Mesodermal cell (in vitro differentiated cells): ENCODE results near the gene ZNF618. TPM values are rescaled to one million over a fixed set of nuclear protein-coding genes. Genes with fewer than 3 reads are reported as not detected.
A peak's percentile ranks its signal among the peaks of the same experiment; 100 is the strongest.

Source experiments
- H3K27ac ChIP-seq: 2 replicates; pipeline ENCODE4 v1.7.0; 2013; ENCODE audit warnings: mild to moderate bottlenecking, low read depth, low read length, moderate library complexity; ENCODE audit not compliant: severe bottlenecking
- H3K36me3 ChIP-seq: 2 replicates; pipeline ENCODE4 v1.7.1; 2013; ENCODE audit warnings: mild to moderate bottlenecking, low read length, moderate library complexity; ENCODE audit not compliant: control insufficient read depth, insufficient read depth
- H3K4me1 ChIP-seq: one replicate; pipeline ENCODE4 v1.7.1; 2013; ENCODE audit warnings: mild to moderate bottlenecking, low read length; ENCODE audit not compliant: insufficient read depth, control insufficient read depth, poor library complexity, severe bottlenecking
- H3K4me3 ChIP-seq: 2 replicates; pipeline ENCODE4 v1.7.0; 2013; ENCODE audit warnings: low read length, control low read depth, mild to moderate bottlenecking; ENCODE audit not compliant: insufficient read depth, poor library complexity, severe bottlenecking; ENCODE audit errors: extremely low read depth
- H3K9me3 ChIP-seq: 2 replicates; pipeline ENCODE4 v1.7.1; 2013; ENCODE audit warnings: mild to moderate bottlenecking, low read length, moderate library complexity; ENCODE audit not compliant: control insufficient read depth
- WGBS, 2 experiments: methylation state at CpG; one replicate each; pipeline ENCODE4 v1.1.5; 2013; ENCODE audit warnings: missing lambda C conversion rate in 2 of 2; ENCODE audit not compliant: insufficient coverage in 2 of 2; 5-methylcytosine and 5-hydroxymethylcytosine counted together
- polyA plus RNA-seq, 2 experiments: library from polyadenylated mRNA; stranded (reverse); fragments of 50-300 nt; gene quantifications; one replicate each; pipeline ENCODE4 v1.2.3, GENCODE V29; 2013

ZNF618 gene
- polyA plus RNA-seq (2013, experiment 1 of 2), result 20.7 TPM
- polyA plus RNA-seq (2013, experiment 2 of 2), result 17.0 TPM

DNA sequence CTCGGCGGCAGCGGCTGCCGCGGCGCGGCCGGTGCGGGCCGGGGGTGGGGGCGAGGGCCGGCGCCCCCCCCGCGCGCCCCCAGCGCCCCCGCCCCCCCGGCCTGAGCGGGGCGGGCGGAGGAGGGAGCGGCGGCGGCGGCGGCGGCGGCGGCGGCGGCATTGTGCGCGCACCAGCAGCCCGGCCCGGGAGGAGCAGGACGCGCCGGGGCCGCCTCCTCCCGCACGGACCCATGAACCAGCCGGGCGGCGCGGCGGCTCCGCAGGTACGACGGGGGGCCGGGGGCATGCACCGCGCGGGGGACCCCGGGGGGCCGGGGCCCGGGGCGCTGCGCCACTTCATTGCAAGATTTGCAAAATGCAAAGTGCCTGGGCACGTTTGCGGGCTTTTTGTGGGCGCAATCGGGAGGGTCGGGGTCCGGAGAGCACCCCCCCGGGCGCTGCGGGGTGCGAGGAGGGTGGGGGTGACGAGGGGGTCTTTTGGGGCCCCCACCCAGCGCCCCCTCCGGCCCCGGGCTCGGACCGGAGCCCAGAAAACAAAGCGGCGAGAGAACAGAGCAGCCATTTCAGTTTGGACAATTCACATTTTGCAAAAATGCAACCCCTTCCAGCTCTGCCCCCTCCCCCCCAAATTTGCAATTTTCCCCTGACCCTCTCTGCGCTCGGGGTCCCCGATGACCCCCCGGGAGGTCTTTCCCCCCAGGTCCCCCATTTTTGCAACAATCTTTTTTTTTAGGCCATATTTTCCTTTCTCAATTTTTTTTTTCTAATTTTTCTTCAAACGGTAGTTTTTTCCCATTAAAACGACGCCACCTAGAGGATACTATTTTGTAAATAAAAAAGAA lies at the start of gene ZNF618:
TSS of gene ZNF618 (plus strand) at position 159 of the 842 bp plus-strand sequence. CDS start at position 231, 72 bp downstream.
- 0% methylated on average over 17 to 33 of the region's 84 CpGs for WGBS, 2 experiments
- Histone ChIP-seq H3K36me3 (peaks cover 6% of the 10 kb centered on the region), H3K9me3 (no peaks in the 10 kb centered on the region), H3K4me3 (peak within 1 kb of the TSS; percentile 94), H3K4me1 (peaks cover 3% of the 10 kb centered on the region), H3K27ac (peak within 1 kb of the TSS; percentile 88)

- no peaks in the 10 kb centered on the region for H3K4me1 ChIP-seq
- no peaks in the 10 kb centered on the region for H3K36me3 ChIP-seq
- no CpG with 5 or more reads among the region's 1 CpG for WGBS, 2 experiments
- H3K9me3 ChIP-seq, result peaks cover under 1% of the 10 kb centered on the region
- H3K4me3 ChIP-seq, result no peak overlapping the region
- H3K27ac ChIP-seq, result no peak overlapping the region
Observed at GRCh38 chr9:113828221-113828620, 47.9 kb upstream of the ZNF618 start.

DNA sequence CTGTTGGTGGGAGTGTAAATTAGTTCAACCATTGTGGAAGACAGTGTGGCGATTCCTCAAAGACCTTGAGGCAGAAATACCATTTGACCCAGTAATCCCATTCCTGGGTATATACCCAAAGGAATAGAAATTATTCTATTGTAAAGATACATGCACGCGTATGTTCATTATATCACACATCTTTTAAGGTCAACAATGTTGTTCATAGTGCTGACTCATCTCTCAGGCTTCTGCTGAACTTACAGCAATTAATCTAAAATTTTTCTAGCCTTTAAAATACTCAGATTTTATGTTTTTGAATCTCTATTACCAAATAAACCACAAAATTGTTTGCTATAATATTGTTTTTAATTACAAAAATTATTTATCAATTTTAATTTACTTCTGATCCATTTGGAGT lies 38.8 kb upstream of the ZNF618 start:
- Histone ChIP-seq H3K27ac (no peak overlapping the region), H3K4me3 (no peak overlapping the region)
- WGBS, 2 experiments, result 100% methylated on average over 1 of the region's 3 CpGs; no CpG with 5 or more reads in 1 of the 2 experiments

GRCh38 chr9:113842086-113842485 lies 34.0 kb upstream of the ZNF618 start:
- WGBS, 2 experiments, result no CpG with 5 or more reads among the region's 3 CpGs
- Histone ChIP-seq H3K4me3 (no peak overlapping the region), H3K36me3 (no peaks in the 10 kb centered on the region), H3K27ac (no peak overlapping the region), H3K4me1 (no peaks in the 10 kb centered on the region), H3K9me3 (no peaks in the 10 kb centered on the region)

More for the DNA sequence above, 38.8 kb upstream of the ZNF618 start:
- peaks cover 3% of the 10 kb centered on the region for H3K9me3 ChIP-seq
- H3K4me1 ChIP-seq, result no peaks in the 10 kb centered on the region
- H3K36me3 ChIP-seq, result no peaks in the 10 kb centered on the region

GRCh38 chr9:113844466-113844865 lies 31.6 kb upstream of the ZNF618 start:
- Histone ChIP-seq H3K4me3 (no peak overlapping the region), H3K9me3 (no peaks in the 10 kb centered on the region), H3K36me3 (no peaks in the 10 kb centered on the region), H3K4me1 (no peaks in the 10 kb centered on the region), H3K27ac (no peak overlapping the region)
- no CpG with 5 or more reads among the region's 1 CpG for WGBS, 2 experiments

GRCh38 chr9:113851359-113851758 lies 24.8 kb upstream of the ZNF618 start:
- WGBS, 2 experiments, result 97 to 98% methylated on average over 14 to 22 of the region's 25 CpGs
- no peak overlapping the region for H3K4me3 ChIP-seq

GRCh38 chr9:113851873-113852272 lies 24.2 kb upstream of the ZNF618 start:
- 86% methylated on average over 1 of the region's 1 CpG; no CpG with 5 or more reads in 1 of the 2 experiments for WGBS, 2 experiments
- Histone ChIP-seq H3K4me3 (no peak overlapping the region), H3K36me3 (no peaks in the 10 kb centered on the region), H3K27ac (no peak overlapping the region), H3K4me1 (no peaks in the 10 kb centered on the region), H3K9me3 (no peaks in the 10 kb centered on the region)

More at GRCh38 chr9:113851359-113851758, 24.8 kb upstream of the ZNF618 start:
- H3K9me3 ChIP-seq, result no peaks in the 10 kb centered on the region
- H3K27ac ChIP-seq, result no peak overlapping the region
- no peaks in the 10 kb centered on the region for H3K36me3 ChIP-seq
- H3K4me1 ChIP-seq, result no peaks in the 10 kb centered on the region

DNA sequence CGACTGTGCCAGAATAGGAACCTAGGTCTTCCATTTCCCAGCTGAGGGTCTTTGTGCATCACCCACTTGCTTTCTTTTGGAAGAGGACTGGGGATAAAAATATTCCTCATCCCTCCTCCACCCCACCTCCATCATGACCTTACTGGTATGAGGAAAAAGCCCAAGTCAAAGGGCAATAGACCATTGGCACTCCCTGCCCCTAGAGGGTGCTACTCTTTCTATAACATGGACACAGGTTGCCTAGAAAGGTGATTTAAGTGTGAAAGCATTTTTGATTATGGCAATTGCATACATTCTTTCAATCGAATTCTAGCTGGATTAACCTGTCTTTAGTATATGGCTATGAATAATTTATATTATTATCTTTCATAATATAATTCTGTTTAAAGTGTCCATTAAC lies 22.8 kb upstream of the ZNF618 start:
- no peaks in the 10 kb centered on the region for H3K4me1 ChIP-seq
- H3K27ac ChIP-seq, result no peak overlapping the region
- no peak overlapping the region for H3K4me3 ChIP-seq
- no peaks in the 10 kb centered on the region for H3K36me3 ChIP-seq
- WGBS, 2 experiments, result 100% methylated on average over 1 of the region's 2 CpGs; no CpG with 5 or more reads in 1 of the 2 experiments
- H3K9me3 ChIP-seq, result no peaks in the 10 kb centered on the region

GRCh38 chr9:113854310-113854709 lies 21.8 kb upstream of the ZNF618 start:
- H3K9me3 ChIP-seq, result no peaks in the 10 kb centered on the region
- no peaks in the 10 kb centered on the region for H3K4me1 ChIP-seq
- H3K4me3 ChIP-seq, result no peak overlapping the region
- no peaks in the 10 kb centered on the region for H3K36me3 ChIP-seq
- WGBS, 2 experiments, result 87 to 93% methylated on average over 2 of the region's 2 CpGs
- no peak overlapping the region for H3K27ac ChIP-seq

DNA sequence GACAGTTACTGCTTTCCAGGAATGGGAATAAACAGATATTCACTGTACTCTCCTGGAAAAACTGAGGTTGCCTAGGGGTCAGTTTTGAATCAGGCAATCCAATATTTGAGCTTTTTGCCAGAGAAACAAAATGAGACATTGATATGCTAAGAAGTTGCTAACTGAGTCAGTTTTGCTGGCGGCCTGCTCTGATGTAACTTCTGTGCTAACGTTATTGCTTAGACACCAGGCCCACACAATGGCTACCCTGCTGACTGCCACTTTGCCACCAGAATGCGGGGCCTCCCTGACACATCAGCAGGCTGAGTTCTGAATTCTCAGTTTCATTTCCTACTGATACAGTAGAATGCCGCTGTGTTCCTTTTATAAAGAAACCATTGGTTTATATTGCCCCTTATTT lies 18.2 kb upstream of the ZNF618 start:
- no peaks in the 10 kb centered on the region for H3K36me3 ChIP-seq

DNA sequence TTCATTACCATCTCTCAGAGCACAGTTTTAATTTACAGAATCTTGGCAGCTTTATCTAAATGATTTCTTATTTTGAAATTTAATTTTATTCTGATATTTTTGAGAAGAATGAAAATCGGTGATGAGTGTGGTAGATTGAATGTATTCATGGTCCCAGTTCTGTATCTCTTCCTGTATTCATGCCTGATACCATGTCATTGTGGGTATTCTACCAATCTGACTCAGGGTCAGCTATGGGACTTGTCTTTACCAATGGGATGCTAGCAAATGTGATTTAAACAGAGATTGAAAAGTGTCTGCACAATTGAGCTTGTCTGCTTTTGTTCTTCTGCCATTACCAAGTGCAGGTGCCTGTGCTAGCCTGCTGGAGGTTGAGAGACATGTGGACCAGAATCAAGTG lies 17.8 kb upstream of the ZNF618 start:
- no peak overlapping the region for H3K4me3 ChIP-seq
- H3K27ac ChIP-seq, result no peak overlapping the region
- 44% methylated on average over 1 of the region's 1 CpG; no CpG with 5 or more reads in 1 of the 2 experiments for WGBS, 2 experiments
- no peaks in the 10 kb centered on the region for H3K4me1 ChIP-seq
- no peaks in the 10 kb centered on the region for H3K36me3 ChIP-seq
- H3K9me3 ChIP-seq, result no peaks in the 10 kb centered on the region

More for the DNA sequence above, 18.2 kb upstream of the ZNF618 start:
- WGBS, 2 experiments, result 37 to 49% methylated on average over 3 to 4 of the region's 4 CpGs
- no peak overlapping the region for H3K4me3 ChIP-seq
- no peaks in the 10 kb centered on the region for H3K4me1 ChIP-seq
- no peaks in the 10 kb centered on the region for H3K9me3 ChIP-seq
- no peak overlapping the region for H3K27ac ChIP-seq
